Calu3 (cell line): ENCODE data around the gene MOB3B. TPM values are rescaled to one million over a fixed set of nuclear protein-coding genes. Genes with fewer than 3 reads are reported as not detected.

Experiments used
- BruUV-seq: library from RNA; stranded (reverse); fragments of 400-500 nt; replicated peaks from 2 replicates; lab custom pipeline; 2021; lab: Mats Ljungman, UMichigan
- CTCF ChIA-PET: fragments of 300-600 bp; sonication (Branson Sonifier 250); formaldehyde crosslinking; loops from one replicate; lab custom pipeline; 2022; ENCODE audit warnings: antibody characterized with exemption; lab: Charles Lee
- DNase-seq: peaks from one replicate; pipeline ENCODE4 v3.0.0; 2022
- H3K27ac Mint-ChIP-seq: one replicate; pipeline ENCODE4 v1.8.0; 2022; ENCODE audit warnings: mixed read lengths; ENCODE audit not compliant: unreplicated experiment
- H3K27me3 Mint-ChIP-seq: one replicate; pipeline ENCODE4 v1.8.0; 2022; ENCODE audit warnings: mixed read lengths; ENCODE audit not compliant: unreplicated experiment
- H3K36me3 Mint-ChIP-seq: one replicate; pipeline ENCODE4 v1.8.0; 2022; ENCODE audit warnings: mild to moderate bottlenecking, moderate library complexity, mixed read lengths; ENCODE audit not compliant: insufficient read depth, unreplicated experiment
- H3K4me1 Mint-ChIP-seq: one replicate; pipeline ENCODE4 v1.8.0; 2022; ENCODE audit warnings: mild to moderate bottlenecking, low read depth, mixed read lengths; ENCODE audit not compliant: unreplicated experiment
- H3K4me3 Mint-ChIP-seq: one replicate; pipeline ENCODE4 v1.8.0; 2022; ENCODE audit warnings: mild to moderate bottlenecking, low read depth, moderate library complexity, mixed read lengths; ENCODE audit not compliant: unreplicated experiment
- H3K9me3 Mint-ChIP-seq: one replicate; pipeline ENCODE4 v1.8.0; 2022; ENCODE audit warnings: low read depth, mixed read lengths; ENCODE audit not compliant: unreplicated experiment
- CTCF ChIP-seq: fragments of 200-600 bp; IDR thresholded peaks from one replicate; pipeline ENCODE4 v1.8.0; 2022; ENCODE audit warnings: antibody characterized with exemption; ENCODE audit not compliant: unreplicated experiment
- intact Hi-C: fragments of 100-400 bp; cut with micrococcal nuclease; formaldehyde crosslinking; loops from one replicate; pipeline ENCODE4 v1.10.0; 2022; ENCODE audit not compliant: unreplicated experiment
- total RNA-seq: library from RNA; stranded (reverse); gene quantifications from 2 replicates; pipeline ENCODE4 v1.2.3, GENCODE V29; 2022

Gene MOB3B
- total RNA-seq, 1 experiment from 2014 or later = 7.6 TPM

GRCh38 chr9:27535701-27536118 lies 6.1 kb upstream of the MOB3B start:
- DNase-seq = peak; percentile 16
- Mint-ChIP-seq H3K36me3 (no peaks in the 10 kb centered on the region), H3K9me3 (no peaks in the 10 kb centered on the region), H3K4me3 (no peak overlapping the region), H3K4me1 (peaks cover 40% of the 10 kb centered on the region), H3K27me3 (no peaks in the 10 kb centered on the region), H3K27ac (no peak overlapping the region)
- no peak for TF ChIP-seq CTCF
- CTCF ChIA-PET = no interaction called here
- intact Hi-C loops = no loop called here
- no TSS peak for BruUV-seq

GRCh38 chr9:27534658-27535209 lies 5.1 kb upstream of the MOB3B start:
- no peak for DNase-seq
- TF ChIP-seq CTCF = no peak
- intact Hi-C loops = no loop called here
- Mint-ChIP-seq H3K27ac (no peak overlapping the region), H3K36me3 (no peaks in the 10 kb centered on the region), H3K27me3 (no peaks in the 10 kb centered on the region), H3K4me3 (no peak overlapping the region), H3K4me1 (peaks cover 34% of the 10 kb centered on the region), H3K9me3 (no peaks in the 10 kb centered on the region)
- CTCF ChIA-PET = no interaction called here
- BruUV-seq = no TSS peak

GRCh38 chr9:27534131-27534530 lies 4.5 kb upstream of the MOB3B start:
- Mint-ChIP-seq H3K27ac (no peak overlapping the region), H3K4me1 (peaks cover 32% of the 10 kb centered on the region), H3K9me3 (no peaks in the 10 kb centered on the region), H3K4me3 (no peak overlapping the region), H3K27me3 (no peaks in the 10 kb centered on the region), H3K36me3 (peaks cover 4% of the 10 kb centered on the region)
- BruUV-seq = no TSS peak
- no peak for DNase-seq
- intact Hi-C loops = no loop called here
- CTCF ChIA-PET = no interaction called here
- TF ChIP-seq CTCF = no peak

GRCh38 chr9:27533311-27533710 lies 3.7 kb upstream of the MOB3B start:
- H3K27ac Mint-ChIP-seq = no peak overlapping the region
- H3K36me3 Mint-ChIP-seq = peaks cover 13% of the 10 kb centered on the region
- intact Hi-C loops = no loop called here
- H3K4me3 Mint-ChIP-seq = no peak overlapping the region
- no peaks in the 10 kb centered on the region for H3K27me3 Mint-ChIP-seq
- DNase-seq = no peak
- H3K9me3 Mint-ChIP-seq = no peaks in the 10 kb centered on the region
- BruUV-seq = no TSS peak
- peaks cover 24% of the 10 kb centered on the region for H3K4me1 Mint-ChIP-seq
- CTCF ChIA-PET = no interaction called here
- TF ChIP-seq CTCF = no peak
